GM12878 (cell line): Measurements from ENCODE around the gene RBSN. TPM values are rescaled to one million over a fixed set of nuclear protein-coding genes. Genes with fewer than 3 reads are reported as not detected.

Source experiments
- BACH1 ChIP-seq: fragments of 450-650 bp; IDR thresholded peaks from 2 replicates; pipeline ENCODE4 v1.6.1; 2017; ENCODE audit warnings: mild to moderate bottlenecking, borderline replicate concordance
- BRCA1 ChIP-seq: IDR thresholded peaks from 2 replicates; pipeline ENCODE4 v1.6.1; 2011; ENCODE audit warnings: low read depth, low read length, improper control_type of control experiment
- CBFB ChIP-seq: IDR thresholded peaks from 2 replicates; pipeline ENCODE4 v1.6.1; 2016; ENCODE audit warnings: antibody characterized with exemption, low read depth
- CBX3 ChIP-seq: fragments of 200-600 bp; sonication (generic); IDR thresholded peaks from 2 replicates; pipeline ENCODE4 v1.6.1; 2016; ENCODE audit warnings: low read depth, borderline replicate concordance
- CHD2 ChIP-seq: IDR thresholded peaks from 2 replicates; pipeline ENCODE4 v1.6.1; 2011; ENCODE audit warnings: low read depth, low read length, improper control_type of control experiment, borderline replicate concordance
- CREB1 ChIP-seq: IDR thresholded peaks from 2 replicates; pipeline ENCODE4 v1.6.1; 2012; ENCODE audit warnings: low read depth, mild to moderate bottlenecking, inconsistent platforms
- DPF2 ChIP-seq: fragments of 450-650 bp; IDR thresholded peaks from 2 replicates; pipeline ENCODE4 v1.6.1; 2017; ENCODE audit warnings: mild to moderate bottlenecking
- ETV6 ChIP-seq, 2 experiments: fragments of 450-650 bp in 1 of 2; IDR thresholded peaks in 1 of 2; conservative IDR thresholded peaks in 1 of 2; 2 replicates each; pipeline ENCODE4 v1.6.1; 2014; ENCODE audit warnings: antibody characterized with exemption in 1 of 2, borderline replicate concordance in 1 of 2, low read depth in 1 of 2, mild to moderate bottlenecking in 1 of 2, moderate library complexity in 1 of 2
- GATAD2B ChIP-seq: fragments of 450-650 bp; conservative IDR thresholded peaks from 2 replicates; pipeline ENCODE4 v1.6.1; 2017; ENCODE audit warnings: low read depth, mild to moderate bottlenecking, moderate library complexity
- HCFC1 ChIP-seq: fragments of 150-350 bp; IDR thresholded peaks from 2 replicates; pipeline ENCODE4 v1.6.1; 2014; ENCODE audit warnings: low read length
- HDGF ChIP-seq: fragments of 450-650 bp; IDR thresholded peaks from 2 replicates; pipeline ENCODE4 v1.6.1; 2016; ENCODE audit warnings: antibody characterized with exemption
- IRF4 ChIP-seq: IDR thresholded peaks from 2 replicates; pipeline ENCODE4 v1.6.1; 2011; ENCODE audit warnings: low read depth, low read length
- LARP7 ChIP-seq: fragments of 450-650 bp; IDR thresholded peaks from 2 replicates; pipeline ENCODE4 v1.6.1; 2017; ENCODE audit warnings: mild to moderate bottlenecking
- MTA2 ChIP-seq: fragments of 450-650 bp; IDR thresholded peaks from 2 replicates; pipeline ENCODE4 v1.6.1; 2016; ENCODE audit warnings: low read depth, mild to moderate bottlenecking, moderate library complexity
- MXI1 ChIP-seq: fragments of 150-350 bp; IDR thresholded peaks from 2 replicates; pipeline ENCODE4 v1.6.1; 2011; ENCODE audit warnings: low read depth, mild to moderate bottlenecking, inconsistent platforms, low read length, improper control_type of control experiment
- MYB ChIP-seq: fragments of 150-350 bp; IDR thresholded peaks from 2 replicates; pipeline ENCODE4 v1.6.1; 2014; ENCODE audit warnings: mild to moderate bottlenecking, low read depth, low read length, borderline replicate concordance
- MYC ChIP-seq: IDR thresholded peaks from 2 replicates; pipeline ENCODE4 v1.6.1; 2011; ENCODE audit warnings: mild to moderate bottlenecking, low read length, moderate library complexity, inconsistent platforms; ENCODE audit not compliant: insufficient read depth, insufficient replicate concordance, insufficient read length, severe bottlenecking
- RAD51 ChIP-seq: fragments of 450-650 bp; IDR thresholded peaks from 2 replicates; pipeline ENCODE4 v1.6.1; 2016; ENCODE audit warnings: moderate library complexity, mild to moderate bottlenecking, inconsistent platforms
- SREBF1 ChIP-seq: IDR thresholded peaks from 2 replicates; pipeline ENCODE4 v1.6.1; 2012; ENCODE audit warnings: mild to moderate bottlenecking, low read length
- YY1 ChIP-seq: IDR thresholded peaks from 2 replicates; pipeline ENCODE4 v1.6.1; 2011; ENCODE audit warnings: low read depth, mild to moderate bottlenecking, low read length
- ZNF207 ChIP-seq: fragments of 450-650 bp; IDR thresholded peaks from 2 replicates; pipeline ENCODE4 v1.6.1; 2014; ENCODE audit warnings: antibody characterized with exemption, mild to moderate bottlenecking, borderline replicate concordance
- ZNF384 ChIP-seq: IDR thresholded peaks from 2 replicates; pipeline ENCODE4 v1.6.1; 2012; ENCODE audit warnings: low read depth, mild to moderate bottlenecking, low read length, improper control_type of control experiment, borderline replicate concordance
- ZZZ3 ChIP-seq: IDR thresholded peaks from 2 replicates; pipeline ENCODE4 v1.6.1; 2011; ENCODE audit warnings: low read depth; ENCODE audit not compliant: control insufficient read depth, insufficient read length
- polyA plus RNA-seq, 11 experiments: library from polyadenylated mRNA; depleted of rRNA in 4 of 11; unstranded in 6 of 11; stranded (reverse) in 5 of 11; fragments of >200 nt; fragmentation: Nextera tagmentation in 4 of 11; fragmentation: Illumina TruSeq in 1 of 11; extraction: Ambion mirVana in 4 of 11; extraction: Trizol in 1 of 11; gene quantifications; 1 replicate in 1 of 11; 2 replicates in 10 of 11; pipeline versions ENCODE4 v1.2.1 to v1.2.3, GENCODE V29; 2011 to 2016; ENCODE audit warnings: inconsistent platforms in 2 of 11, missing spikeins in 2 of 11, low read depth in 1 of 11
- total RNA-seq, 4 experiments: library from RNA; depleted of rRNA in 3 of 4; stranded (reverse); fragments of >200 nt in 3 of 4; fragmentation: Illumina TruSeq in 1 of 4; extraction: Trizol in 1 of 4; gene quantifications; 2 replicates each; pipeline versions ENCODE4 v1.2.1 to v1.2.3, GENCODE V29; 2013 to 2021
- TF ChIP-seq, protein P1 (sequence below): IDR thresholded peaks from 2 replicates; pipeline ENCODE4 v1.6.1; 2012; ENCODE audit warnings: low read depth, low read length, improper control_type of control experiment
- TF ChIP-seq, protein P2 (sequence below): fragments of 450-650 bp; formaldehyde crosslinking; IDR thresholded peaks from 2 replicates; pipeline ENCODE4 v1.5.0; 2022; ENCODE audit warnings: mild to moderate bottlenecking, missing genetic modification characterization
- TF ChIP-seq, protein P3 (sequence below): fragments of 450-650 bp; IDR thresholded peaks from 2 replicates; pipeline ENCODE4 v1.6.1; 2018; ENCODE audit warnings: mild to moderate bottlenecking, low read depth, moderate library complexity; ENCODE audit not compliant: partially characterized antibody

Gene RBSN
- total and polyA plus RNA-seq, 10 of the 15 experiments (the other 5 are each of a cell fraction or from before 2014, with no cell fraction given) = 2.0 to 17.5 (median 10.5) TPM

DNA sequence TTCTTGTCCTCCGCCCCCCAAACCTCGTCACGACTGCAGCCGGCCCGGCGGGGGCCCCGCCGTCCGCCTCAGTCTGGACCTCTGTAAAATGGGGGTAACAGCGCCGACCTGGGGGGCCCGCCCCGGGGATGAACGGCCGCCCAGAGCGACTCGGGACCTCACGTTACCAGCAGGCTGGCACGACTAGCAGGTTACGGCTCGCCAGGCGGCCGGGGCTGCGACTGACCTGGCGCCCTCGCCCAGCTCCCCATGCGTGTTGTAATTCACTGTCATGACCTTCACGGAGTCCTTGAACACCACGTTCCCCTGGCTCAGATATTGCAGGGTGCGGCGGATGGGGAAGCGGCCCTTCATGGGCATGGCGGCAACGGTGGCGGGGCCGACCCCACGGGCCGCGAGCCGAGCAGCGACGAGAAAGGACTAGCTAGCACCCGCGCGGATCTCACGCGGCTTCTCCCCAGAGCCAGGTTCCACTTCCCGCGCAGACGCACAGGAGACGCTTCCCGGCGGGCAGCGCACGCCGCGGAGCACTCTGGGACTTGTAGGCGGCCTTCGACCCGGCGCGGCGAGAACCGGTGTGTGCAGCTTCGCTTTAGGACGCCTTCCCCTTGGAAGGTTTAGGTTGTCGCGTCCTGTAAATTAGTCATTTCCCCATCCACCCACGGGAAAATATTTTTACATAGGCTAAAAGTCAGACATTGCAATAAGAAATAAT is 34.0 kb downstream of the RBSN start, which contains the start of gene MRPS25 (continued):
- TF ChIP-seq, protein P1, sequence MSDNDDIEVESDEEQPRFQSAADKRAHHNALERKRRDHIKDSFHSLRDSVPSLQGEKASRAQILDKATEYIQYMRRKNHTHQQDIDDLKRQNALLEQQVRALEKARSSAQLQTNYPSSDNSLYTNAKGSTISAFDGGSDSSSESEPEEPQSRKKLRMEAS = peak; percentile 87
- peak; percentile 84 for TF ChIP-seq YY1
- peak; percentile 48; the same call in 1 of the 2 replicates for TF ChIP-seq SREBF1
- no peak for TF ChIP-seq RAD51
- no peak for TF ChIP-seq MYB
- peak; percentile 94 for TF ChIP-seq HCFC1
- no peak for TF ChIP-seq ZZZ3
- TF ChIP-seq, protein P2, sequence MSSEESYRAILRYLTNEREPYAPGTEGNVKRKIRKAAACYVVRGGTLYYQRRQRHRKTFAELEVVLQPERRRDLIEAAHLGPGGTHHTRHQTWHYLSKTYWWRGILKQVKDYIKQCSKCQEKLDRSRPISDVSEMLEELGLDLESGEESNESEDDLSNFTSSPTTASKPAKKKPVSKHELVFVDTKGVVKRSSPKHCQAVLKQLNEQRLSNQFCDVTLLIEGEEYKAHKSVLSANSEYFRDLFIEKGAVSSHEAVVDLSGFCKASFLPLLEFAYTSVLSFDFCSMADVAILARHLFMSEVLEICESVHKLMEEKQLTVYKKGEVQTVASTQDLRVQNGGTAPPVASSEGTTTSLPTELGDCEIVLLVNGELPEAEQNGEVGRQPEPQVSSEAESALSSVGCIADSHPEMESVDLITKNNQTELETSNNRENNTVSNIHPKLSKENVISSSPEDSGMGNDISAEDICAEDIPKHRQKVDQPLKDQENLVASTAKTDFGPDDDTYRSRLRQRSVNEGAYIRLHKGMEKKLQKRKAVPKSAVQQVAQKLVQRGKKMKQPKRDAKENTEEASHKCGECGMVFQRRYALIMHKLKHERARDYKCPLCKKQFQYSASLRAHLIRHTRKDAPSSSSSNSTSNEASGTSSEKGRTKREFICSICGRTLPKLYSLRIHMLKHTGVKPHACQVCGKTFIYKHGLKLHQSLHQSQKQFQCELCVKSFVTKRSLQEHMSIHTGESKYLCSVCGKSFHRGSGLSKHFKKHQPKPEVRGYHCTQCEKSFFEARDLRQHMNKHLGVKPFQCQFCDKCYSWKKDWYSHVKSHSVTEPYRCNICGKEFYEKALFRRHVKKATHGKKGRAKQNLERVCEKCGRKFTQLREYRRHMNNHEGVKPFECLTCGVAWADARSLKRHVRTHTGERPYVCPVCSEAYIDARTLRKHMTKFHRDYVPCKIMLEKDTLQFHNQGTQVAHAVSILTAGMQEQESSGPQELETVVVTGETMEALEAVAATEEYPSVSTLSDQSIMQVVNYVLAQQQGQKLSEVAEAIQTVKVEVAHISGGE (CRISPR knock-in tag) = no peak
- peak; percentile 67 for TF ChIP-seq BRCA1
- peak; percentile 72; the same call in 1 of the 2 replicates for TF ChIP-seq HDGF
- TF ChIP-seq DPF2 = peak; percentile 64; the same call in 1 of the 2 replicates
- TF ChIP-seq CBFB = peak; percentile 69; the same call in 1 of the 2 replicates
- TF ChIP-seq GATAD2B = peak; percentile 73; the same call in 1 of the 2 replicates
- peak; percentile 71; the same call in 1 of the 2 replicates for TF ChIP-seq CREB1
- TF ChIP-seq, protein P3, sequence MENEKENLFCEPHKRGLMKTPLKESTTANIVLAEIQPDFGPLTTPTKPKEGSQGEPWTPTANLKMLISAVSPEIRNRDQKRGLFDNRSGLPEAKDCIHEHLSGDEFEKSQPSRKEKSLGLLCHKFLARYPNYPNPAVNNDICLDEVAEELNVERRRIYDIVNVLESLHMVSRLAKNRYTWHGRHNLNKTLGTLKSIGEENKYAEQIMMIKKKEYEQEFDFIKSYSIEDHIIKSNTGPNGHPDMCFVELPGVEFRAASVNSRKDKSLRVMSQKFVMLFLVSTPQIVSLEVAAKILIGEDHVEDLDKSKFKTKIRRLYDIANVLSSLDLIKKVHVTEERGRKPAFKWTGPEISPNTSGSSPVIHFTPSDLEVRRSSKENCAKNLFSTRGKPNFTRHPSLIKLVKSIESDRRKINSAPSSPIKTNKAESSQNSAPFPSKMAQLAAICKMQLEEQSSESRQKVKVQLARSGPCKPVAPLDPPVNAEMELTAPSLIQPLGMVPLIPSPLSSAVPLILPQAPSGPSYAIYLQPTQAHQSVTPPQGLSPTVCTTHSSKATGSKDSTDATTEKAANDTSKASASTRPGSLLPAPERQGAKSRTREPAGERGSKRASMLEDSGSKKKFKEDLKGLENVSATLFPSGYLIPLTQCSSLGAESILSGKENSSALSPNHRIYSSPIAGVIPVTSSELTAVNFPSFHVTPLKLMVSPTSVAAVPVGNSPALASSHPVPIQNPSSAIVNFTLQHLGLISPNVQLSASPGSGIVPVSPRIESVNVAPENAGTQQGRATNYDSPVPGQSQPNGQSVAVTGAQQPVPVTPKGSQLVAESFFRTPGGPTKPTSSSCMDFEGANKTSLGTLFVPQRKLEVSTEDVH = no peak
- TF ChIP-seq MTA2 = no peak
- TF ChIP-seq MXI1 = peak; percentile 90
- no peak for TF ChIP-seq ETV6 (conservative IDR thresholded peaks at IDR 0.05 in 1 of 2, IDR thresholded peaks at IDR 0.05 in 1 of 2; ENCODE audit: borderline replicate concordance in 1 of 2, low read depth in 1 of 2)
- peak; percentile 92 for TF ChIP-seq BACH1
- TF ChIP-seq CHD2 = peak; percentile 95
- no peak for TF ChIP-seq ZNF384
- peak; percentile 90; the same call in 1 of the 2 replicates for TF ChIP-seq LARP7
- TF ChIP-seq CBX3 = no peak
- TF ChIP-seq ZNF207 = no peak; the same call in 1 of the 2 replicates
- TF ChIP-seq IRF4 = no peak
- peak; percentile 90 for TF ChIP-seq MYC
